SU-DHL-6 (cell line): Measurements from ENCODE around the gene P2RY8.

Experiments used
- H2AFZ ChIP-seq: fragments of 200-600 bp; sonication (generic); 2 replicates; pipeline ENCODE4 v1.6.1; 2014; ENCODE audit warnings: low read depth, mild to moderate bottlenecking, moderate library complexity, mixed read lengths, antibody characterized with exemption, low read length; ENCODE audit not compliant: severe bottlenecking
- H3F3A ChIP-seq: fragments of 200-600 bp; shearing (Covaris generic); 2 replicates; pipeline ENCODE4 v1.6.0; 2016; ENCODE audit warnings: antibody characterized with exemption, mild to moderate bottlenecking; ENCODE audit not compliant: insufficient read depth
- H3K27ac ChIP-seq: fragments of 200-600 bp; sonication (generic); 2 replicates; pipeline ENCODE4 v1.5.1; 2016; ENCODE audit warnings: low read depth, mild to moderate bottlenecking, low read length, moderate library complexity, mixed read lengths
- H3K27me3 ChIP-seq: fragments of 200-600 bp; sonication (generic), shearing (Covaris generic); 2 replicates; pipeline ENCODE4 v1.6.0; 2014; ENCODE audit warnings: mild to moderate bottlenecking, low read length
- H3K36me3 ChIP-seq: fragments of 200-600 bp; sonication (generic); 2 replicates; pipeline ENCODE4 v1.6.1; 2014; ENCODE audit warnings: mild to moderate bottlenecking, low read length, mixed read lengths
- H3K4me2 ChIP-seq: fragments of 300-600, 200-600 bp; shearing (Covaris generic), sonication (generic); 2 replicates; pipeline ENCODE4 v1.6.0; 2014; ENCODE audit warnings: low read length, low read depth, mild to moderate bottlenecking; ENCODE audit not compliant: poor library complexity, severe bottlenecking
- H3K4me3 ChIP-seq: fragments of 200-600 bp; sonication (generic); 2 replicates; pipeline ENCODE4 v1.5.1; 2014; ENCODE audit warnings: antibody characterized with exemption, low read length, mild to moderate bottlenecking, mixed read lengths; ENCODE audit not compliant: insufficient read depth, poor library complexity, severe bottlenecking
- H3K79me2 ChIP-seq: fragments of 200-600 bp; sonication (generic); 2 replicates; pipeline ENCODE4 v1.6.1; 2014; ENCODE audit warnings: mild to moderate bottlenecking, low read length, moderate library complexity; ENCODE audit not compliant: insufficient read depth
- H3K9ac ChIP-seq: fragments of 200-600 bp; sonication (generic); 2 replicates; pipeline ENCODE4 v1.7.0; 2014; ENCODE audit warnings: mild to moderate bottlenecking, low read length
- H3K9me2 ChIP-seq: fragments of 200-600 bp; sonication (generic); replicated peaks from 2 replicates; pipeline ENCODE4 v1.6.1; 2014; ENCODE audit warnings: low read length; ENCODE audit not compliant: insufficient read depth
- H3K9me3 ChIP-seq: fragments of 200-600 bp; sonication (generic); 2 replicates; pipeline ENCODE4 v1.6.1; 2014; ENCODE audit warnings: low read length, mixed read lengths; ENCODE audit not compliant: insufficient read depth
- H4K20me1 ChIP-seq: fragments of 200-600 bp; sonication (generic); 2 replicates; pipeline ENCODE4 v1.6.1; 2014; ENCODE audit warnings: low read depth, mild to moderate bottlenecking, antibody characterized with exemption, low read length, moderate library complexity, mixed read lengths
- CTCF ChIP-seq: fragments of 200-600 bp; sonication (generic); IDR thresholded peaks from one replicate; pipeline ENCODE4 v1.5.1; 2017; ENCODE audit warnings: antibody characterized with exemption, mild to moderate bottlenecking, low read length, moderate library complexity; ENCODE audit not compliant: insufficient read depth, poor library complexity, severe bottlenecking
- EZH2phosphoT487 ChIP-seq: fragments of 200-600 bp; sonication (generic), shearing (Covaris generic); conservative IDR thresholded peaks from 2 replicates; pipeline ENCODE4 v1.6.1; 2018; ENCODE audit warnings: mild to moderate bottlenecking, antibody characterized with exemption, low read length, moderate library complexity, mixed read lengths

P2RY8 gene

GRCh38 chrX:1416965-1417760 is 119.8 kb downstream of the P2RY8 start:
- no peaks in the 10 kb centered on the region for H3K9me2 ChIP-seq
- H3K27ac ChIP-seq: no peak overlapping the region
- H3K4me2 ChIP-seq: no peak overlapping the region
- no peak overlapping the region for H3K4me3 ChIP-seq
- H3K9me3 ChIP-seq: no peaks in the 10 kb centered on the region
- H4K20me1 ChIP-seq: no peaks in the 10 kb centered on the region
- TF ChIP-seq EZH2phosphoT487 (no peak), CTCF (no peak)
- H3F3A ChIP-seq: no peaks in the 10 kb centered on the region
- no peaks in the 10 kb centered on the region for H3K79me2 ChIP-seq
- no peak overlapping the region for H2AFZ ChIP-seq
- H3K27me3 ChIP-seq: no peaks in the 10 kb centered on the region
- no peak overlapping the region for H3K9ac ChIP-seq
- 0 out of 2 replicates have a peak, but pooled peaks cover 2% of the 10 kb centered on the region for H3K36me3 ChIP-seq

- Histone ChIP-seq H3K36me3 (0 out of 2 replicates have a peak, but pooled peaks cover 2% of the 10 kb centered on the region), H4K20me1 (no peaks in the 10 kb centered on the region)
- no peak for TF ChIP-seq EZH2phosphoT487
Observed at GRCh38 chrX:1416327-1416784, 120.6 kb downstream of the P2RY8 start.

More at GRCh38 chrX:1416327-1416784, 120.6 kb downstream of the P2RY8 start:
- no peak overlapping the region for H3K4me3 ChIP-seq
- H3F3A ChIP-seq: no peaks in the 10 kb centered on the region
- no peaks in the 10 kb centered on the region for H3K79me2 ChIP-seq
- no peaks in the 10 kb centered on the region for H3K9me2 ChIP-seq
- H2AFZ ChIP-seq: no peak overlapping the region
- no peak overlapping the region for H3K9ac ChIP-seq
- H3K27me3 ChIP-seq: no peaks in the 10 kb centered on the region
- H3K4me2 ChIP-seq: no peak overlapping the region
- no peak overlapping the region for H3K27ac ChIP-seq
- no peaks in the 10 kb centered on the region for H3K9me3 ChIP-seq
